Esophagus squamous epithelium (tissue), 5 donors: ENCODE data around the gene RASSF3. TPM values are rescaled to one million over a fixed set of nuclear protein-coding genes. Genes with fewer than 3 reads are reported as not detected.

Source experiments
- DNase-seq: peaks from one replicate; lab custom pipeline; 2025; lab: John Stamatoyannopoulos, UW
- H3K27ac ChIP-seq, 4 donors: fragments of 200-600 bp; sonication (generic); one replicate each; pipeline ENCODE4 v1.5.1; 2016 to 2019; ENCODE audit warnings: mild to moderate bottlenecking in 1 of 4
- H3K27me3 ChIP-seq, 4 donors: fragments of 200-600 bp; sonication (generic); 1 replicate in 3 of 4; 2 replicates in 1 of 4; pipeline versions ENCODE4 v1.5.1 to v1.6.0; 2017 to 2021; ENCODE audit warnings: antibody characterized with exemption in 1 of 4
- H3K36me3 ChIP-seq, 3 donors: fragments of 200-600 bp; sonication (generic); one replicate each; pipeline ENCODE4 v1.5.1; 2016 to 2019
- H3K4me1 ChIP-seq, 3 donors: fragments of 200-600 bp; sonication (generic); one replicate each; pipeline ENCODE4 v1.5.1; 2017 to 2019
- H3K4me3 ChIP-seq, 4 donors: fragments of 200-600 bp; sonication (generic); 1 replicate in 3 of 4; 2 replicates in 1 of 4; pipeline ENCODE4 v1.5.1; 2016 to 2019; ENCODE audit warnings: mild to moderate bottlenecking in 2 of 4, moderate library complexity in 1 of 4
- H3K9me3 ChIP-seq, 3 donors: fragments of 200-600 bp; sonication (generic); one replicate each; pipeline ENCODE4 v1.5.1; 2016 to 2019
- POLR2A ChIP-seq, 4 donors: fragments of 450-650 bp; IDR thresholded peaks; one replicate each; pipeline ENCODE4 v1.6.1; 2017; ENCODE audit warnings: antibody characterized with exemption in 4 of 4, mild to moderate bottlenecking in 4 of 4, moderate library complexity in 3 of 4
- WGBS, 2 donors: methylation state at CpG; one replicate each; pipeline ENCODE4 v1.1.5; 2018; 5-methylcytosine and 5-hydroxymethylcytosine counted together
- intact Hi-C: fragments of 100-400 bp; cut with DNase I; formaldehyde crosslinking; loops from one replicate; pipeline ENCODE4 v1.15.0; 2022
- total RNA-seq, 4 donors: library from RNA; depleted of rRNA; stranded (reverse); fragments of >200 nt; gene quantifications; one replicate each; pipeline ENCODE4 v1.1.0, GENCODE V29; 2016
- TF ChIP-seq, protein P1 (sequence below), 6 experiments: fragments of 450-650 bp in 4 of 6; fragments of 200-600 bp in 2 of 6; sonication (generic) in 2 of 6; IDR thresholded peaks; one replicate each; pipeline ENCODE4 v1.5.1; 2016 to 2019; ENCODE audit warnings: antibody characterized with exemption in 6 of 6, mild to moderate bottlenecking in 4 of 6, moderate library complexity in 4 of 6
- donor health status: DM: yes; HTN: yes; CAD: no.

RASSF3 gene
- total RNA-seq, 4 donors from 2014 or later = 10.4 to 44.4 (median 15.5) TPM

DNA sequence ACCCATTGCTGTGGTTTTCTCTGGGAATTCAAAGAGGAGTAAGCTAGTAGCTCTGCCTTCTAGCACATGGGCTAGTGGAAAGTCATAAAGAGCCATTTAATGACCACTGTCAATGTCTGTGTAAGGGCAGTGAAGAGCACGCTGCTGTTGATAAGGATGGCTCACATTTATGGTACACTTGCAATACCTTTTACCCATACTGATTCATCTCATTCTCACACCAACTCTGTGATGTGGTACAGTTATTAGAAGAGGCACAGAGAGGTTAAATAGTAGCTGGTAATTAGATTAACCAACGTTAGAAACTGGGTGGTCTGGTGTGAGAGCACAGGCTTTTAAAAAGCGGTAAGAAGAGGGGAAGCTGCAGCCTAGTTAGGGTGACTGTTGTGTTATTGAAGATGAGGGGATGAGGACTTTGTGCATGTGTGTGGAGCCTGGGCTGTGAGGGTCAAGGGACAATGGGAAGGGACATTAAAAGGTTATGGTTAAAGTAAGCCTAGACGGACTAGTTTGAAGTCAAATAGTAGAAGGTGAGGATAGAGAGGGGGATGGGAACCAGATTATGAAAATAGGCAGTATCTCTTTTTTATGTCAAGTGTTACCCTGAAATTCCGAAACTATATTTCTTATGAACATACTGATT, 25.2 kb downstream of the RASSF3 start:
- no peak for TF ChIP-seq POLR2A (IDR thresholded peaks at IDR 0.05)
- TF ChIP-seq, protein P1, sequence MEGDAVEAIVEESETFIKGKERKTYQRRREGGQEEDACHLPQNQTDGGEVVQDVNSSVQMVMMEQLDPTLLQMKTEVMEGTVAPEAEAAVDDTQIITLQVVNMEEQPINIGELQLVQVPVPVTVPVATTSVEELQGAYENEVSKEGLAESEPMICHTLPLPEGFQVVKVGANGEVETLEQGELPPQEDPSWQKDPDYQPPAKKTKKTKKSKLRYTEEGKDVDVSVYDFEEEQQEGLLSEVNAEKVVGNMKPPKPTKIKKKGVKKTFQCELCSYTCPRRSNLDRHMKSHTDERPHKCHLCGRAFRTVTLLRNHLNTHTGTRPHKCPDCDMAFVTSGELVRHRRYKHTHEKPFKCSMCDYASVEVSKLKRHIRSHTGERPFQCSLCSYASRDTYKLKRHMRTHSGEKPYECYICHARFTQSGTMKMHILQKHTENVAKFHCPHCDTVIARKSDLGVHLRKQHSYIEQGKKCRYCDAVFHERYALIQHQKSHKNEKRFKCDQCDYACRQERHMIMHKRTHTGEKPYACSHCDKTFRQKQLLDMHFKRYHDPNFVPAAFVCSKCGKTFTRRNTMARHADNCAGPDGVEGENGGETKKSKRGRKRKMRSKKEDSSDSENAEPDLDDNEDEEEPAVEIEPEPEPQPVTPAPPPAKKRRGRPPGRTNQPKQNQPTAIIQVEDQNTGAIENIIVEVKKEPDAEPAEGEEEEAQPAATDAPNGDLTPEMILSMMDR (IDR thresholded peaks at IDR 0.05) = no peak
- H3K36me3 ChIP-seq = no peaks in the 10 kb centered on the region
- H3K4me3 ChIP-seq = no peak overlapping the region
- intact Hi-C loops = no loop called here
- no peaks in the 10 kb centered on the region for H3K27me3 ChIP-seq
- no peak overlapping the region for H3K27ac ChIP-seq
- peaks cover 0 to 6% (median 0%) of the 10 kb centered on the region in 3 donors for H3K9me3 ChIP-seq
- peaks cover 4 to 32% (median 6%) of the 10 kb centered on the region in 3 donors for H3K4me1 ChIP-seq
- 62 to 79% methylated on average over 5 of the region's 5 CpGs for WGBS, 2 donors
- DNase-seq = no peak

DNA sequence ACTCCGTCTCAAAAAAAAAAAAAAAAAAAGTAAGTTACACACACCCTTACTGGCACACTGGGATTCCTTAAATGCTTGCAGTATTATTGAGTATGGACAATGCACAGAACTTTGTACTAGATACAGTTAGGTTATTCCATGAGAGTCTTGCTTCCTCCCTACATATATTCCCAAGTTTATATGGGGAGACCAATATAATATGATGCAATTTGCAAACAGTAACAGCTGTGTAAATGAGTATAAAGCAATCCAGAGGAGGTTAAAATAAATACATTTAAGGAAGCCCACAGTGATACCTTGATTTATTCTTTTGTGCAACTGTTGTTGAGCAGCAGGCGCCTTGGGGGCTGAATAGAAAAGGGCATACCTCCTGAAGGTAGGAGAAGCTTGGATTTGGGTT, 26.6 kb downstream of the RASSF3 start:
- H3K4me1 ChIP-seq = peaks cover 4 to 35% (median 6%) of the 10 kb centered on the region in 3 donors
- WGBS, 2 donors = 74 to 82% methylated on average over 2 of the region's 2 CpGs
- no peak for TF ChIP-seq POLR2A (IDR thresholded peaks at IDR 0.05)
- TF ChIP-seq, protein P1 (IDR thresholded peaks at IDR 0.05) = no peak
- peaks cover 0 to 6% (median 0%) of the 10 kb centered on the region in 3 donors for H3K9me3 ChIP-seq
- no peak overlapping the region for H3K4me3 ChIP-seq
- H3K27me3 ChIP-seq = no peaks in the 10 kb centered on the region
- H3K36me3 ChIP-seq = no peaks in the 10 kb centered on the region
- DNase-seq = no peak
- intact Hi-C loops = no loop called here
- no peak overlapping the region for H3K27ac ChIP-seq

DNA sequence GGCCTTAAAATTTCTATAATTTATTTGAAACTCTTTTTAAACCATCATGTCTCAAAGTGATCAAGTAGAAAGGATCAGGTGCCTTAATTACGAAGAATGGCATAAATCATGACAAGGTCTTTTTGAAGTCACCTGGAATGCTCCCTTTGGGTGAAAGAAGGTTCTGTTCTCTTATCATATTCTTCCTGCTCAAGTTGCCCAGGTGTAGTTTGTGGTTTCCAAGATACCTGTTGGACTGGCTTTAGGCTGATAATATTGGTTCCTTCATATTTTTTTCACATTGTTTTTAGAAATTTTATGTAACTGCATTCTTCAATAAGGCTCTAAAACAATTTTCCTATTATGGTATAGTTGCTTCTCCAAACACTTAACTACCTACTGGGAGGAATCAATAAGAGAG, 29.2 kb downstream of the RASSF3 start:
- Histone ChIP-seq H3K27me3 (no peaks in the 10 kb centered on the region), H3K4me3 (no peak overlapping the region), H3K9me3 (no peaks in the 10 kb centered on the region), H3K36me3 (no peaks in the 10 kb centered on the region), H3K27ac (no peak overlapping the region), H3K4me1 (peaks cover under 1 to 38% (median under 1%) of the 10 kb centered on the region in 3 donors)
- intact Hi-C loops = no loop called here
- WGBS, 2 donors = 76 to 82% methylated on average over 1 of the region's 1 CpG
- TF ChIP-seq POLR2A (IDR thresholded peaks at IDR 0.05) = no peak
- TF ChIP-seq, protein P1 (IDR thresholded peaks at IDR 0.05) = no peak
- no peak for DNase-seq

DNA sequence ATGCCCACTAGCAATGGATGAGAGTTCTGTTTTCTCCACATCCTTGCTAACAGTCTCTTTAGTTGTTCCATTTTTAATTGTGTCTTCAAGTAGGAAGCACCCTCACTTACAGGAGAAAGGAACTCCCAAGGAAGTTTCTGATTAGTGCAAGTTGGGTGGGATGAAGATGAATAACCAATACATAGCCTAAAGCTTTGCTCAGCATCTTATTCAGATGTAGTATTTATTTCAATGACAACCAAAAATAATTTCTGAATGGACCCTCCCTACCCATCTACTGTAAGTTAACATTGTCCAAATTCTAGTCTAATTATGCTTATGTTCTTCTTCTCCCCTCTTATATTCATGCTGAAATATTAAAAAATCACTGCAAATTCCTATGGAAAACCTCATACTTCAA, 36.0 kb downstream of the RASSF3 start:
- DNase-seq = no peak
- H3K4me3 ChIP-seq = no peak overlapping the region
- no peaks in the 10 kb centered on the region for H3K36me3 ChIP-seq
- TF ChIP-seq, protein P1 (IDR thresholded peaks at IDR 0.05) = no peak
- TF ChIP-seq POLR2A (IDR thresholded peaks at IDR 0.05) = no peak
- H3K9me3 ChIP-seq = no peaks in the 10 kb centered on the region
- peaks cover 0 to 37% (median 9%) of the 10 kb centered on the region in 3 donors for H3K4me1 ChIP-seq
- intact Hi-C loops = no loop called here
- no peak overlapping the region for H3K27ac ChIP-seq
- H3K27me3 ChIP-seq = no peaks in the 10 kb centered on the region

DNA sequence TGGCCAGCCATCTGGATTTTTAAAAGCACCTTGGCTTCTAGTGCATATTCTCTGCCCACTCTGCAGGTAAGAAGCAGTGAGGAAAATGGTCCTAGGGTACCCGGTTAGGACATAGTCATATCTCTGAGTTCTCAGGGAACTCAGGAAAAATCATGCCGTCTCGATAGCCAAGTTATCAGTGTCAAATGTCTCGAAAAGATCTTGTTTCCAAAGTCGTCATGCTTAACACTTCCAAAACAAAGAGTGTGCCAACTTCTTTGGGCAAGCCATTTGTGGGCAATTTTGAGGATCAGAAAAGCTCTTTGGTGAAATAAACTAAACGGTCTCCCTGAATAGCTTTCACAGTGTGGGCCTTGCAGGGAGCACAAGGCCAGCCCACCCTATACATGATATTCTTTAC, 39.2 kb downstream of the RASSF3 start:
- intact Hi-C loops = no loop called here
- Histone ChIP-seq H3K36me3 (no peaks in the 10 kb centered on the region), H3K27me3 (no peaks in the 10 kb centered on the region), H3K27ac (peak overlapping the region in 3 of 4 donors; percentile 22 to 61 (median 57)), H3K4me3 (no peak overlapping the region), H3K4me1 (peaks cover 0 to 31% (median 9%) of the 10 kb centered on the region in 3 donors), H3K9me3 (no peaks in the 10 kb centered on the region)
- 85 to 86% methylated on average over 6 of the region's 6 CpGs for WGBS, 2 donors
- no peak for TF ChIP-seq POLR2A (IDR thresholded peaks at IDR 0.05)
- TF ChIP-seq, protein P1 (IDR thresholded peaks at IDR 0.05) = no peak
- DNase-seq = no peak
